H54 (cell line): ENCODE data around the gene GPR55.
A peak's percentile ranks its signal among the peaks of the same experiment; 100 is the strongest.

ENCODE experiments used
- DNase-seq: peaks from one replicate; pipeline ENCODE4 v3.0.0; 2011; ENCODE audit warnings: low spot score, mixed read lengths; ENCODE audit not compliant: insufficient read length
- FAIRE-seq: peaks from 3 replicates; lab custom pipeline; 2011; peaks lifted over from hg19 to GRCh38; lab: Jason Lieb, UNC
- POLR2A ChIP-seq: IDR thresholded peaks from 2 replicates; pipeline ENCODE4 v1.6.1; 2011; ENCODE audit warnings: low read depth, mild to moderate bottlenecking, low read length

The GPR55 gene

GRCh38 chr2:230956827-230957755 is 32.0 kb upstream of the GPR55 start:
- FAIRE-seq = peak; percentile 45
- peak; percentile 19; the same call in 1 of the 2 replicates for TF ChIP-seq POLR2A
- peak; percentile 78 for DNase-seq

- no peak for TF ChIP-seq POLR2A
- no peak for DNase-seq
- FAIRE-seq = no peak
These were observed 30.2 kb upstream of the GPR55 start for GRCh38 chr2:230955163-230955737.

GRCh38 chr2:230954746-230955145 is 29.7 kb upstream of the GPR55 start:
- DNase-seq = no peak
- FAIRE-seq = no peak
- TF ChIP-seq POLR2A = no peak

- FAIRE-seq = no peak
These were observed 28.8 kb upstream of the GPR55 start for GRCh38 chr2:230953845-230954244.

GRCh38 chr2:230952226-230952956 is 27.3 kb upstream of the GPR55 start:
- DNase-seq = no peak
- FAIRE-seq = no peak
- no peak for TF ChIP-seq POLR2A

More at GRCh38 chr2:230953845-230954244, 28.8 kb upstream of the GPR55 start:
- DNase-seq = no peak
- TF ChIP-seq POLR2A = no peak

GRCh38 chr2:230951396-230951795 is 26.4 kb upstream of the GPR55 start:
- TF ChIP-seq POLR2A = no peak
- FAIRE-seq = no peak
- no peak for DNase-seq

- no peak for FAIRE-seq
- DNase-seq = no peak
- no peak for TF ChIP-seq POLR2A
These were observed 25.9 kb upstream of the GPR55 start for GRCh38 chr2:230950874-230951339.

- no peak for TF ChIP-seq POLR2A
- FAIRE-seq (no peak), DNase-seq (no peak)
These were observed 25.2 kb upstream of the GPR55 start for GRCh38 chr2:230949966-230950873.

GRCh38 chr2:230947908-230948365 is 22.9 kb upstream of the GPR55 start:
- FAIRE-seq (no peak), DNase-seq (no peak)
- no peak for TF ChIP-seq POLR2A

GRCh38 chr2:230947235-230947576 is 22.2 kb upstream of the GPR55 start:
- DNase-seq (no peak), FAIRE-seq (no peak)
- no peak for TF ChIP-seq POLR2A

GRCh38 chr2:230946429-230947234 is 21.6 kb upstream of the GPR55 start:
- FAIRE-seq (no peak), DNase-seq (no peak)
- TF ChIP-seq POLR2A = no peak

- DNase-seq (no peak), FAIRE-seq (no peak)
- TF ChIP-seq POLR2A = no peak
These were observed 19.8 kb upstream of the GPR55 start for GRCh38 chr2:230944757-230945372.
